ENCODE data around the gene GALNT17. TPM values are rescaled to one million over a fixed set of nuclear protein-coding genes. Genes with fewer than 3 reads are reported as not detected.

The GALNT17 gene
- total RNA-seq, 2 experiments from 2014 or later, result not detected

GRCh38 chr7:71541707-71542353 lies 409.9 kb downstream of the GALNT17 start:
- H3K36me3 Mint-ChIP-seq, result no peaks in the 10 kb centered on the region
- no peak overlapping the region for H3K27ac Mint-ChIP-seq
- peaks cover 12% of the 10 kb centered on the region for H3K9me3 Mint-ChIP-seq (ENCODE audit: low read depth)
- H3K4me3 Mint-ChIP-seq, result no peak overlapping the region
- DNase-seq, result no peak
- CTCF ChIA-PET, result no interaction called here
- no peaks in the 10 kb centered on the region for H3K4me1 Mint-ChIP-seq
- ATAC-seq, result no peak
- no peaks in the 10 kb centered on the region for H3K27me3 Mint-ChIP-seq

GRCh38 chr7:71543396-71543795 lies 411.5 kb downstream of the GALNT17 start:
- Mint-ChIP-seq H3K9me3 (ENCODE audit: low read depth) (peaks cover 7% of the 10 kb centered on the region), H3K4me1 (no peaks in the 10 kb centered on the region), H3K4me3 (no peak overlapping the region), H3K27me3 (no peaks in the 10 kb centered on the region), H3K36me3 (no peaks in the 10 kb centered on the region), H3K27ac (no peak overlapping the region)
- no peak for ATAC-seq
- CTCF ChIA-PET, result no interaction called here
- no peak for DNase-seq

GRCh38 chr7:71544816-71545215 lies 412.9 kb downstream of the GALNT17 start:
- peaks cover 5% of the 10 kb centered on the region for H3K9me3 Mint-ChIP-seq (ENCODE audit: low read depth)
- no peak overlapping the region for H3K4me3 Mint-ChIP-seq
- H3K27ac Mint-ChIP-seq, result no peak overlapping the region
- no peaks in the 10 kb centered on the region for H3K4me1 Mint-ChIP-seq
- H3K27me3 Mint-ChIP-seq, result no peaks in the 10 kb centered on the region
- CTCF ChIA-PET, result no interaction called here
- no peak for DNase-seq
- no peak for ATAC-seq
- H3K36me3 Mint-ChIP-seq, result no peaks in the 10 kb centered on the region

- ATAC-seq (no peak), DNase-seq (no peak)
- Mint-ChIP-seq H3K27me3 (no peaks in the 10 kb centered on the region), H3K4me1 (no peaks in the 10 kb centered on the region), H3K27ac (no peak overlapping the region), H3K9me3 (ENCODE audit: low read depth) (peaks cover 7% of the 10 kb centered on the region), H3K36me3 (no peaks in the 10 kb centered on the region), H3K4me3 (no peak overlapping the region)
- CTCF ChIA-PET, result no interaction called here
These were observed 415.5 kb downstream of the GALNT17 start for GRCh38 chr7:71547426-71547825.

DNA sequence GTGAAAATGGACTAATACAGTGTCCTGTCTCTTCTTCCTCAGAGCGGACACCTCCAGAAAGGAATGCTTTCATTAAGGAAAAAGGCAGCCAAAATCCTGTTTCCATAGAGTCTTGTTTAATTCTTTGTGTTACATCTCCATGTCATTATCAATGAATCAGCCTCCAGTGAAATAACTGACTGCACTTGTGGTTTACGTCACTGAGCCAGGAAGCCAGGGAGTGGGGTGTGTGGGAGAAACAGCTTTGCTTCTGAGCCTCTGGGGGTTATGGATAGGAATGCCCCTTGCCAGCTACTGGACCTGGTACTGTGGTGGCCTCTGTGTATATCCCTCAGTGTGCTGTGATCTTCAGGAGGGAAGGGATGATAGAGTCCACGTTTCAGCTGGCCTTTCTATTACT lies 416.8 kb downstream of the GALNT17 start:
- CTCF ChIA-PET, result no interaction called here
- no peaks in the 10 kb centered on the region for H3K27me3 Mint-ChIP-seq

DNA sequence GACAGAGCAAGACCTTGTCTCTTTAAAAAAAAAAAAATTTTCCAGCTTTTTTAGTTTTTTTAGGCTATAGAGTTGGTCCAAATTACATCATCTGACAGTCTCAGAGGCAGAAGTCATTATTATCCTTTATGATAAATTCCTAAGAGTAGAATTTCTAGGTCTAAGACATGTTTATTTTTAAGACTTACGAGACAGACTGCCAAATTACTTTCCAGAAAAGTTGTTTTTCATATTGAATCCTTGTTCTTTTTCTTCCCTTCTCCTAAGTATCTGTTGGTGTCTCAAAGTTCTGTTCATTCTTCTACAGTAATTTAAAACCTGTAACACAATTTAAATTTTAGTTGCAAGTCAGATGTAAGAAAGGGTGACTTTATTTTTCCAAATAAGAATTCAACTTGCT lies 421.4 kb downstream of the GALNT17 start:
- DNase-seq (no peak), ATAC-seq (no peak)
- Mint-ChIP-seq H3K9me3 (ENCODE audit: low read depth) (peaks cover 21% of the 10 kb centered on the region), H3K36me3 (no peaks in the 10 kb centered on the region), H3K4me1 (no peaks in the 10 kb centered on the region), H3K27ac (no peak overlapping the region), H3K27me3 (no peaks in the 10 kb centered on the region), H3K4me3 (no peak overlapping the region)
- CTCF ChIA-PET, result no interaction called here

More for the DNA sequence above, 416.8 kb downstream of the GALNT17 start:
- H3K4me1 Mint-ChIP-seq, result no peaks in the 10 kb centered on the region
- peaks cover 12% of the 10 kb centered on the region for H3K9me3 Mint-ChIP-seq (ENCODE audit: low read depth)
- no peak overlapping the region for H3K27ac Mint-ChIP-seq
- H3K4me3 Mint-ChIP-seq, result no peak overlapping the region
- DNase-seq (no peak), ATAC-seq (no peak)
- no peaks in the 10 kb centered on the region for H3K36me3 Mint-ChIP-seq

DNA sequence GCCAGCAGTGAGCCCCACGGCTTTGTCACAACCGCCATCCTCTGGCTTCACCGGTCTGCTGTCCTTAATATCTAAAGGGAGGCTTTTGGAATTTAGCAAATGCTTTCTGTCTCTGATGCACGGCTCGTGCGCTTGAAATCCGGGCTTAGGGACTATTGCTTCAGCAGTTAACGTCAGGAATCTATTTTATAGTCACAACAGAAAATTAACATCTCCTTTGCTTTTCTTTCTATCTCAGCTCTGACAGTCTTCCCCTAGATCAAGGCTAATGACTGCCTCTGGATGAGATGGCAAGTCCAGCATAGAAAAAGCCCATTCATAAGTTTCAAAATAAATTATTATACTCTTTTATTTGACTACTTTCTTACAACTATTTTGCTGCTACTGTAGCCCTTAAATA lies 423.8 kb downstream of the GALNT17 start:
- ATAC-seq, result no peak
- no peaks in the 10 kb centered on the region for H3K4me1 Mint-ChIP-seq
- CTCF ChIA-PET, result no interaction called here

DNA sequence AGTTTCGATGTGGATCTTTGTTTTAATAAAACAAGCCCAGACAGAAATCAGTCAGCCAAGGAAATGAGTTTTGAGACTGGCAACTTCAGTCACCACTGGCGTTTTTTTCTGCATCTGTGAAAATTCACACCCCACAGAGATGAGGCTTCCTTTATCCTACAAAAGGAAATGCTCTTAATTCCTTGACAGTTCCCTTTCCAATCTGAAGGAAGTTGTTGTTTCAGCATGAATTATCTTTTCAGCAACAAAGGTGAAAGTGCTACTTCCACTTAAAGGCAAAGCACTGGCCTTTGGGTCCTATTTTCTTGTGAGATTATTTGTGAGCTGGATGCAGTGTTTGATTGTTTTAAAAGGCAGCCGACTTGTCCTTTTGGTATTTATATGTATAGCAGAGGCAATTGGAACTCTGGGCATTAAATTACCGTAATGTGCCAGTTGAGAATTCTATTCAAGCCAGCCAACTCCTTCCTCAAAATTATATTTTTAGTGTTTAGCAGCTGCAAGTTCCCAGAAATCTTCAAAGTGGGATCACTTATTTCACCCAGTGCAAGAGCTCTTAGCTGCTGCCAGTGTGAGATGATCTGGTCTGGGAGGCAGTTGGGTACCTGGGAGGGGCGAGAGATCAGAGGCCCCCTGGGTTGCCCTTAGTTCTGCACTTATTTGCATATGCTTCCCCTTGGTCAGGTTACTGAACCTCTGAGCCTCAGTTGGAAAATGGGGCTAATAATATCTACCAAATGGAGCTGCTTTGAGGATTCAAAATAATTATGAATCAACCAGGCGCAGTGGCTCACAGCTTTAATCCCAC lies 427.1 kb downstream of the GALNT17 start:
- H3K36me3 Mint-ChIP-seq, result no peaks in the 10 kb centered on the region
- H3K4me3 Mint-ChIP-seq, result no peak overlapping the region
- CTCF ChIA-PET, result no interaction called here
- DNase-seq (no peak), ATAC-seq (no peak)
- H3K27ac Mint-ChIP-seq, result no peak overlapping the region
- H3K9me3 Mint-ChIP-seq (ENCODE audit: low read depth), result peaks cover 21% of the 10 kb centered on the region
- no peaks in the 10 kb centered on the region for H3K27me3 Mint-ChIP-seq
- no peaks in the 10 kb centered on the region for H3K4me1 Mint-ChIP-seq

More for the DNA sequence above, 423.8 kb downstream of the GALNT17 start:
- DNase-seq, result no peak
- Mint-ChIP-seq H3K27me3 (no peaks in the 10 kb centered on the region), H3K36me3 (no peaks in the 10 kb centered on the region), H3K27ac (no peak overlapping the region), H3K9me3 (ENCODE audit: low read depth) (peaks cover 26% of the 10 kb centered on the region), H3K4me3 (no peak overlapping the region)

DNA sequence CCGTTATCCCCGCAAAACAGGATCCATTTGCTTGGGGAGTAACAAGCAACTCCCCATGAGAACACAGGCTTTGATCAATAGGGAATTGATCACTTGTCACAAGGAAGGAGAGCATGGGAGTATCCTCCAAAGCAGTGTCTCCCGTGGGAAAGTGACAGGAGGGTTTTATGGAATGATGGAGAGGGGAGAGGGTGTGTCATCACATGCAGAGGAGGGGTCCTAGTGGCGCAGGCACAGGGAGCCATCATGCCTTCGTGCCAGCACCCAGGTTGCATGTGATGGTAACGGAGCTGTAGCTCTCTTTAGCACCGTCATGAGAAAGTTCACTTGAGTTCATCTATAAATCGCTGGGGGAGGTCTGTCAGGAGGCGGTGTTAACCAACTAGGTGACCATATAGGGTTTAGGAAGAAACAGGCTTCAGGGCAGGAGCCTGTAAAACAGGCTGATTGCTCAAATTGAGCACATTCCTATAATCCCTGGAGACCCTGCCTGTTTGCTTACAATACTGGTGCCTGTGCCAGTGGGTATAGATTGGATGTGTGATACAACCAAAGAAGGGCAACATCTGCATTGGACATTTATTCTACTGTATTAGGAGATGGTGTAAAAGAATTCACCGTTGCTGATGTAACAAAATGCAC lies 428.5 kb downstream of the GALNT17 start:
- no peak for DNase-seq
- no peak overlapping the region for H3K27ac Mint-ChIP-seq
- H3K4me3 Mint-ChIP-seq, result no peak overlapping the region
- CTCF ChIA-PET, result no interaction called here
- no peaks in the 10 kb centered on the region for H3K36me3 Mint-ChIP-seq
- peaks cover 16% of the 10 kb centered on the region for H3K9me3 Mint-ChIP-seq (ENCODE audit: low read depth)
- no peaks in the 10 kb centered on the region for H3K27me3 Mint-ChIP-seq
- ATAC-seq, result no peak
- no peaks in the 10 kb centered on the region for H3K4me1 Mint-ChIP-seq

DNA sequence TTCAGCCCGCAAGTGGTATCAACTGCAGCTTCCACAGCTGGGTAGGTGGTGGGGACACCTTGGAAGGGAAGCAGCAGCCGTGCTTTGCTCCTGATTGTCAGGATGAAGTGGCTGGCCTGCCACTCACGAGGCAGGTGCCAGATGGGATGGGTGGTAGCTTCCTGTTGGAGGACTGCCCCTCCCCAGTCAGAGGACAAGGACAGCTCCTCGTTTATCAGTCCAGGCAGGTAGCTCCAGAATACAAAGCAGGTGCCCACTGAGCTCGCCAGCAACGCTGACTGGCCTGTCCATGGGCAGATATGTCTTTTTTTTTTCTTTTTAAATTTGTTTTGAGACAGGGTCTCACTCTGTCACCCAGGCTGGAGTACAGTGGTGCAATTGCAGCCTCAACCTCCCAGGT lies 431.3 kb downstream of the GALNT17 start:
- peaks cover 15% of the 10 kb centered on the region for H3K9me3 Mint-ChIP-seq (ENCODE audit: low read depth)
- no peak for ATAC-seq
- no peaks in the 10 kb centered on the region for H3K4me1 Mint-ChIP-seq
- no peak for DNase-seq
- H3K36me3 Mint-ChIP-seq, result no peaks in the 10 kb centered on the region
- CTCF ChIA-PET, result no interaction called here
- no peak overlapping the region for H3K4me3 Mint-ChIP-seq
- H3K27ac Mint-ChIP-seq, result no peak overlapping the region
- no peaks in the 10 kb centered on the region for H3K27me3 Mint-ChIP-seq

GRCh38 chr7:71566376-71566775 lies 434.4 kb downstream of the GALNT17 start:
- H3K4me1 Mint-ChIP-seq, result no peaks in the 10 kb centered on the region
- DNase-seq (no peak), ATAC-seq (no peak)
- no peak overlapping the region for H3K27ac Mint-ChIP-seq
- peaks cover 11% of the 10 kb centered on the region for H3K9me3 Mint-ChIP-seq (ENCODE audit: low read depth)
- CTCF ChIA-PET, result no interaction called here
- H3K27me3 Mint-ChIP-seq, result no peaks in the 10 kb centered on the region
- no peak overlapping the region for H3K4me3 Mint-ChIP-seq
- no peaks in the 10 kb centered on the region for H3K36me3 Mint-ChIP-seq

DNA sequence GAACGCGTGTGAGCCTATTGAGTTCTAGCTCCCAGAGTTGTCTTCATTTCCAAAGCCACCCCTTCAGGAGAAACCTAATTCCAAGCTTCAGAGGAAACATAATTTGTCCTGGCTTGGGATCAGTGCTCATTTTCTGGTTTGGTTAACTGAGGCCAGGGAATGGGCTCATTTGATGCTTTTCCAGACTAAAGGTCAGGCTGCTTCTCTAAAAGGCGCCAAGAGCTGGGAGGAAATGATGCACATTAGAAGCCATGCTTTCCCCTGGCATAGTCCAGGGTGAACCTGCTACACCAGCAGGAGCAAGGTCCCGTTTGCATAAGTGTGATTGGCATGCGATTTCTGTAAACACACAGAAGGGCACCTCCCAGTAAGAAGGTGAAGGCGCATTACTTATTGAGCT lies 435.0 kb downstream of the GALNT17 start:
- DNase-seq (no peak), ATAC-seq (no peak)
- peaks cover 8% of the 10 kb centered on the region for H3K9me3 Mint-ChIP-seq (ENCODE audit: low read depth)
- no peak overlapping the region for H3K27ac Mint-ChIP-seq
- CTCF ChIA-PET, result no interaction called here
- H3K36me3 Mint-ChIP-seq, result no peaks in the 10 kb centered on the region
- H3K4me3 Mint-ChIP-seq, result no peak overlapping the region
- H3K27me3 Mint-ChIP-seq, result no peaks in the 10 kb centered on the region
- no peaks in the 10 kb centered on the region for H3K4me1 Mint-ChIP-seq

GRCh38 chr7:71574153-71574860 lies 442.4 kb downstream of the GALNT17 start:
- no peak for DNase-seq
- H3K4me1 Mint-ChIP-seq, result no peaks in the 10 kb centered on the region
- H3K27ac Mint-ChIP-seq, result no peak overlapping the region
- H3K9me3 Mint-ChIP-seq (ENCODE audit: low read depth), result peaks cover 13% of the 10 kb centered on the region
- no peaks in the 10 kb centered on the region for H3K27me3 Mint-ChIP-seq
- H3K36me3 Mint-ChIP-seq, result no peaks in the 10 kb centered on the region
- H3K4me3 Mint-ChIP-seq, result no peak overlapping the region
- no peak for ATAC-seq
- CTCF ChIA-PET, result no interaction called here

All from activated CD8-positive, alpha-beta memory T cell treated with anti-CD3 and anti-CD28 coated beads, Interleukin-2, amount 10 ng/mL, durations not matched to agents 7 days and 5 days (primary cell).